Hepatocyte (in vitro differentiated cells): ENCODE results near the gene GNA14.

Experiments
- CTCF ChIP-seq: fragments of 200-600 bp; sonication (generic); IDR thresholded peaks from 2 replicates; pipeline ENCODE4 v1.5.1; 2016; ENCODE audit warnings: antibody characterized with exemption, mild to moderate bottlenecking; ENCODE audit not compliant: poor library complexity
- EZH2 ChIP-seq: fragments of 200-600 bp; sonication (generic); IDR thresholded peaks from 2 replicates; pipeline ENCODE4 v1.6.1; 2016; ENCODE audit warnings: antibody characterized with exemption, mild to moderate bottlenecking, borderline replicate concordance

GRCh38 chr9:77582525-77582924, 65.6 kb downstream of the GNA14 start:
- TF ChIP-seq CTCF = no peak
- TF ChIP-seq EZH2 = no peak
